ENCODE data around the gene ABCC8. TPM values are rescaled to one million over a fixed set of nuclear protein-coding genes. Genes with fewer than 3 reads are reported as not detected.

The ABCC8 gene
- total RNA-seq, 4 donors from 2014 or later = 0.38 to 2.2 TPM; not detected in 2

GRCh38 chr11:17397311-17398002, 79.2 kb downstream of the ABCC8 start:
- no peak for DNase-seq (ENCODE audit: low spot score)
- ATAC-seq (ENCODE audit: low FRiP score) = no peak
- no peak for TF ChIP-seq CTCF (IDR thresholded peaks at IDR 0.05)

- no peak for TF ChIP-seq CTCF (IDR thresholded peaks at IDR 0.05)
- ATAC-seq (ENCODE audit: low FRiP score) (no peak), DNase-seq (ENCODE audit: low spot score) (no peak)
Observed at GRCh38 chr11:17396598-17397310, 79.9 kb downstream of the ABCC8 start.

DNA sequence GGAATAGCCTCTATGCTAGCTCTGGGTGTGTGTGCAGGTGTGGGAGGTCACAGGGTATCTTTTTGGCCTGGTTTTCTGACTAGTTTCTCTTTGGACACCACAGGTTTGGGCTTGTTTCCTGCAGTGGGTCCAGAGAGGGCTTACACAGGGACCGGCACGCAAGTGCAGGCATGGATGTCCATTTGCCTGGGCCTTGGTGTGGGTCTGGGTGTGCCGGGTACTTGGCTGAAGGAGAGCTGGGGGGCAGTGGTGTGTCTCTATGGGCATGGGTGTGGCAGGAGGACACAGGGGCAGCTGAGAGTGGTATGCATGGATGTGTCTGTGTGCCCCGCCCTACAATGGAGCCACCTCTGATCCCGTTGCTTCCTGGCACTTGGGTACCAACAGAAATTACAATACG, 80.7 kb downstream of the ABCC8 start:
- TF ChIP-seq CTCF (IDR thresholded peaks at IDR 0.05) = no peak
- ATAC-seq (ENCODE audit: low FRiP score) (no peak), DNase-seq (ENCODE audit: low spot score) (no peak)

DNA sequence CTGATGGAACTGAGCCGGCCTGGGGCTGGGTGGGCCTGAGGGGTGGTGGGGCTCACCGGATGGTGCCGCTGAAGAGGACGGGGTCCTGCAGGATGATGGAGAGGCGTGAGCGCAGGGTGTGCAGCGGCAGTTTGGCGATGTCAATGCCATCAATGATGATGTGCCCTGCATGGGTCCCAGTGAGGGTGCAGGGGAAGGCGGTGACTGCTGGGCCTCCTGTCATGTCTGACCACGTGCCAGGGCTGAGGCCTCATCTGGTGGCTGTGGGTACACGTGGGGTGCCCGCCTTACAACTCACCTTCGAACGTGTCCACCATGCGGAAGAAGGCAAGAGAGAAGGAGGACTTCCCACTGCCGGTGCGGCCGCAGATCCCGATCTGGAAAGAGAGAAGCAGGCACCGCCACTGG, 81.1 kb downstream of the ABCC8 start:
- no peak for TF ChIP-seq CTCF (IDR thresholded peaks at IDR 0.05)
- DNase-seq (ENCODE audit: low spot score) = no peak

GRCh38 chr11:17394743-17395390, 81.8 kb downstream of the ABCC8 start:
- DNase-seq (ENCODE audit: low spot score) = no peak
- no peak for TF ChIP-seq CTCF (IDR thresholded peaks at IDR 0.05)
- ATAC-seq (ENCODE audit: low FRiP score) = no peak

More for the DNA sequence above, 81.1 kb downstream of the ABCC8 start:
- ATAC-seq (ENCODE audit: low FRiP score) = no peak

- no peak for ATAC-seq (ENCODE audit: low FRiP score)
- TF ChIP-seq CTCF (IDR thresholded peaks at IDR 0.05) = no peak
Observed at GRCh38 chr11:17393472-17393871, 83.2 kb downstream of the ABCC8 start.

More at GRCh38 chr11:17393472-17393871, 83.2 kb downstream of the ABCC8 start:
- DNase-seq (ENCODE audit: low spot score) = no peak
